ENCODE measurements around the gene CREBBP.

DNA sequence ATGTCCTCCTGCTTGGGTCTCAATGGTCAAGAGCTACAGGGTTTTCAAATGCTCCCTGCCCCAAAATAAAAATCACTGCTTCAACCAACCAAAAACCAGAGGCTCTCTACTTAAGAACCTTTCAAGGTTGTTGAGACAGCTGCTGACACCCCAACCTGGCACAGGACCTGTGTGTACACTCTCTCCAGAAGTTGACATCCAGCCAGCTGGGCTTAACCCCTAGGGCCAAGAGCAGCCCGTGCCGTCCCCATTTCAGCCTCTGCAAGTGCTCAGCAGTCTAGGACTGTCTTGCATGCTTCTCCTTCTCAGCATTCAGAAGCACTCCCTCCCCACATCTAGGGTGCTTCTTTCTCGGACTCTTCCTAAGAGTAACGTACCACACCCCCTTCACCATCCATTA is 104.2 kb downstream of the CREBBP start:
- TF ChIP-seq, protein P1, sequence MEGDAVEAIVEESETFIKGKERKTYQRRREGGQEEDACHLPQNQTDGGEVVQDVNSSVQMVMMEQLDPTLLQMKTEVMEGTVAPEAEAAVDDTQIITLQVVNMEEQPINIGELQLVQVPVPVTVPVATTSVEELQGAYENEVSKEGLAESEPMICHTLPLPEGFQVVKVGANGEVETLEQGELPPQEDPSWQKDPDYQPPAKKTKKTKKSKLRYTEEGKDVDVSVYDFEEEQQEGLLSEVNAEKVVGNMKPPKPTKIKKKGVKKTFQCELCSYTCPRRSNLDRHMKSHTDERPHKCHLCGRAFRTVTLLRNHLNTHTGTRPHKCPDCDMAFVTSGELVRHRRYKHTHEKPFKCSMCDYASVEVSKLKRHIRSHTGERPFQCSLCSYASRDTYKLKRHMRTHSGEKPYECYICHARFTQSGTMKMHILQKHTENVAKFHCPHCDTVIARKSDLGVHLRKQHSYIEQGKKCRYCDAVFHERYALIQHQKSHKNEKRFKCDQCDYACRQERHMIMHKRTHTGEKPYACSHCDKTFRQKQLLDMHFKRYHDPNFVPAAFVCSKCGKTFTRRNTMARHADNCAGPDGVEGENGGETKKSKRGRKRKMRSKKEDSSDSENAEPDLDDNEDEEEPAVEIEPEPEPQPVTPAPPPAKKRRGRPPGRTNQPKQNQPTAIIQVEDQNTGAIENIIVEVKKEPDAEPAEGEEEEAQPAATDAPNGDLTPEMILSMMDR (conservative IDR thresholded peaks at IDR 0.05), result no peak
- no peak for TF ChIP-seq ZFX (IDR thresholded peaks at IDR 0.05)
